A549 (cell line): Measurements from ENCODE around the gene SDHAF1. TPM values are rescaled to one million over a fixed set of nuclear protein-coding genes. Genes with fewer than 3 reads are reported as not detected.

Experiments
- ATAC-seq, 2 experiments: fragments of 200-7000 bp in 1 of 2; fragments of >200 bp in 1 of 2; cut with Nextera tagmentation in 1 of 2; cut with Tn5 transposase in 1 of 2; 3 replicates each; pipeline versions ENCODE4 v1.8.0 to v1.9.1; 2018 to 2020; ENCODE audit warnings: mild to moderate bottlenecking in 1 of 2, moderate library complexity in 1 of 2
- CTCF ChIA-PET: fragments of 300-600 bp; sonication (Branson Sonifier 250); formaldehyde crosslinking; extraction: SDS; loops from one replicate; lab custom pipeline; 2021; ENCODE audit warnings: antibody characterized with exemption, inconsistent platforms; lab: Yijun Ruan, JAX
- POLR2A ChIA-PET: fragments of 350-600 bp; formaldehyde crosslinking; extraction: SDS; loops from one replicate; lab custom pipeline; 2021; ENCODE audit warnings: antibody characterized with exemption, inconsistent platforms; lab: Yijun Ruan, JAX
- DNase-seq, 2 experiments: peaks; one replicate each; pipeline versions ENCODE4 v3.0.0 to v3.0.0-alpha.2; 2011 to 2016; ENCODE audit warnings: low read depth in 1 of 2, low spot score in 1 of 2
- FAIRE-seq: peaks from 2 replicates; lab custom pipeline; 2011; peaks lifted over from hg19 to GRCh38; lab: Jason Lieb, UNC
- H3K27ac ChIP-seq, 2 experiments: fragments of >200 bp; sonication (Bioruptor Twin); formaldehyde crosslinking; 3 replicates each; pipeline ENCODE4 v1.5.1; 2016 to 2017
- H3K4me1 ChIP-seq: fragments of >200 bp; sonication (Bioruptor Twin); formaldehyde crosslinking; 3 replicates; pipeline ENCODE4 v1.6.1; 2016
- H3K4me2 ChIP-seq: fragments of >200 bp; sonication (Bioruptor Twin); formaldehyde crosslinking; 3 replicates; pipeline ENCODE4 v1.6.1; 2016
- H3K4me3 ChIP-seq: fragments of >200 bp; sonication (Bioruptor Twin); formaldehyde crosslinking; 3 replicates; pipeline ENCODE4 v1.5.1; 2016
- H3K9me3 ChIP-seq: fragments of >200 bp; sonication (Bioruptor Twin); formaldehyde crosslinking; 3 replicates; pipeline ENCODE4 v1.6.1; 2016
- CEBPB ChIP-seq, 2 experiments: fragments of >200 bp in 1 of 2; sonication (Bioruptor Twin) in 1 of 2; formaldehyde crosslinking in 1 of 2; IDR thresholded peaks; 2 replicates each; pipeline ENCODE4 v1.6.1; 2012 to 2016
- E2F6 ChIP-seq: IDR thresholded peaks from 2 replicates; pipeline ENCODE4 v1.6.1; 2012; ENCODE audit warnings: low read depth, borderline replicate concordance
- ELK1 ChIP-seq: fragments of 150-350 bp; IDR thresholded peaks from 2 replicates; pipeline ENCODE4 v1.6.1; 2014; ENCODE audit warnings: low read depth, mild to moderate bottlenecking, low read length
- ESRRA ChIP-seq: fragments of 150-350 bp; IDR thresholded peaks from 2 replicates; pipeline ENCODE4 v1.6.1; 2014; ENCODE audit warnings: mild to moderate bottlenecking, low read length, borderline replicate concordance
- FOSL2 ChIP-seq, 2 experiments: fragments of 450-650 bp in 1 of 2; fragments of >200 bp in 1 of 2; sonication (Bioruptor Twin) in 1 of 2; formaldehyde crosslinking; IDR thresholded peaks; 2 replicates each; pipeline versions ENCODE4 v1.5.0 to v1.6.1; 2016 to 2020; ENCODE audit warnings: mild to moderate bottlenecking in 1 of 2, moderate library complexity in 1 of 2
- GATA3 ChIP-seq: IDR thresholded peaks from 2 replicates; pipeline ENCODE4 v1.6.1; 2012; ENCODE audit warnings: borderline replicate concordance
- HMGXB4 ChIP-seq: fragments of 250-450 bp; sonication (Bioruptor Pico); IDR thresholded peaks from 2 replicates; pipeline ENCODE4 v1.5.0; 2021; ENCODE audit warnings: mild to moderate bottlenecking, moderate library complexity, borderline replicate concordance
- HOXA7 ChIP-seq: fragments of 250-450 bp; sonication (Bioruptor Pico); IDR thresholded peaks from 2 replicates; pipeline ENCODE4 v1.5.0; 2020; ENCODE audit warnings: mild to moderate bottlenecking, moderate library complexity
- HOXB5 ChIP-seq: fragments of 250-450 bp; sonication (Bioruptor Pico); IDR thresholded peaks from 2 replicates; pipeline ENCODE4 v1.5.0; 2020; ENCODE audit warnings: mild to moderate bottlenecking, moderate library complexity
- JUNB ChIP-seq: fragments of >200 bp; sonication (Bioruptor Twin); formaldehyde crosslinking; IDR thresholded peaks from 2 replicates; pipeline ENCODE4 v1.6.1; 2016
- KDM1A ChIP-seq: fragments of 200-600 bp; sonication (generic); IDR thresholded peaks from 2 replicates; pipeline ENCODE4 v1.6.1; 2016; ENCODE audit warnings: low read depth, mild to moderate bottlenecking
- NPAS2 ChIP-seq: fragments of 250-450 bp; sonication (Bioruptor Pico); IDR thresholded peaks from 2 replicates; pipeline ENCODE4 v1.8.0; 2022; ENCODE audit warnings: mild to moderate bottlenecking, moderate library complexity, borderline replicate concordance
- PBX3 ChIP-seq: IDR thresholded peaks from 2 replicates; pipeline ENCODE4 v1.6.1; 2012
- PHF8 ChIP-seq: fragments of 200-600 bp; sonication (generic); IDR thresholded peaks from 2 replicates; pipeline ENCODE4 v1.6.1; 2016; ENCODE audit warnings: low read depth, mild to moderate bottlenecking, antibody characterized with exemption, moderate library complexity, borderline replicate concordance
- POLR2A ChIP-seq: IDR thresholded peaks from 2 replicates; pipeline ENCODE4 v1.6.1; 2012; ENCODE audit warnings: mild to moderate bottlenecking, low read length
- RFX5 ChIP-seq: fragments of 450-650 bp; IDR thresholded peaks from 2 replicates; pipeline ENCODE4 v1.7.1; 2014; ENCODE audit warnings: antibody characterized with exemption, mild to moderate bottlenecking, moderate library complexity
- SREBF2 ChIP-seq: fragments of 450-650 bp; IDR thresholded peaks from 2 replicates; pipeline ENCODE4 v1.6.1; 2014; ENCODE audit warnings: mild to moderate bottlenecking, moderate library complexity
- TP53 ChIP-seq: fragments of 250-450 bp; sonication (Bioruptor Pico); IDR thresholded peaks from 2 replicates; pipeline ENCODE4 v1.5.0; 2021; ENCODE audit warnings: mild to moderate bottlenecking, moderate library complexity
- WGBS: methylation state at CpG from one replicate; pipeline ENCODE4 v1.1.6; 2017; ENCODE audit errors: missing lambda C conversion rate; 5-methylcytosine and 5-hydroxymethylcytosine counted together
- polyA plus RNA-seq, 4 experiments: library from polyadenylated mRNA; depleted of rRNA in 3 of 4; stranded (reverse); fragments of >200 nt; fragmentation: RNase III in 1 of 4; extraction: RNeasy Plus Mini Kit Qiagen cat#74134 plus additional on column Dnase treatment in 1 of 4; gene quantifications; 2 replicates in 3 of 4; 3 replicates in 1 of 4; pipeline ENCODE4 v1.2.3, GENCODE V29; 2011 to 2017

The SDHAF1 gene
- polyA plus RNA-seq, 2 of the 4 experiments (the other 2 are of a cell fraction), result 25.3 to 27.1 TPM

- peak; percentile 67; the same call in 1 of the 2 replicates for TF ChIP-seq PHF8
- TF ChIP-seq SREBF2, result no peak
- no peak for TF ChIP-seq GATA3
- TF ChIP-seq PBX3, result peak; percentile 43; the same call in 1 of the 2 replicates
- TF ChIP-seq HOXB5 (CRISPR knock-in tag), result 0 out of 2 replicates have a peak, but pooled peaks have one; percentile 57
- TF ChIP-seq FOSL2 (IDR thresholded peaks at IDR 0.05), result no peak
- no peak for TF ChIP-seq FOSL2 (CRISPR knock-in tag; IDR thresholded peaks at IDR 0.05)
- TF ChIP-seq E2F6, result peak; percentile 84
- TF ChIP-seq HMGXB4, result no peak
- no peak for TF ChIP-seq TP53 (CRISPR knock-in tag)
- TF ChIP-seq KDM1A, result no peak
- peak; percentile 85 for TF ChIP-seq RFX5
Observed at GRCh38 chr19:36014012-36014924, 19.3 kb downstream of the SDHAF1 start, which contains the start of gene ALKBH6 (continued).

- H3K4me3 ChIP-seq, result no peak overlapping the region
- ATAC-seq (no peak), FAIRE-seq (no peak), DNase-seq (no peak)
- H3K4me1 ChIP-seq, result peaks cover 10% of the 10 kb centered on the region
- no peaks in the 10 kb centered on the region for H3K9me3 ChIP-seq
- no peak overlapping the region for H3K27ac ChIP-seq
- TF ChIP-seq RFX5, result no peak
- 0 out of 2 replicates have a peak, but pooled peaks have one; percentile 16 for TF ChIP-seq POLR2A
- TF ChIP-seq CEBPB (IDR thresholded peaks at IDR 0.05), result no peak
- WGBS, result 95% methylated on average over 22 of the region's 22 CpGs
- no peak overlapping the region for H3K4me2 ChIP-seq
- POLR2A ChIA-PET, result no interaction called here
- CTCF ChIA-PET, result interaction anchor here (0.6 to 3.1 kb wide), 3 partner anchors 11 to 42 kb away, joined by 3 to 17 read pairs (median 3); no protein-coding TSS in a partner anchor
Observed at GRCh38 chr19:36019061-36019670, 24.2 kb downstream of the SDHAF1 start.

GRCh38 chr19:36023432-36023831, 28.4 kb downstream of the SDHAF1 start:
- WGBS, result 90% methylated on average over 5 of the region's 5 CpGs
- Histone ChIP-seq H3K4me2 (no peak overlapping the region), H3K4me1 (no peaks in the 10 kb centered on the region), H3K4me3 (no peak overlapping the region), H3K27ac (no peak overlapping the region), H3K9me3 (no peaks in the 10 kb centered on the region)
- POLR2A ChIA-PET, result no interaction called here
- CTCF ChIA-PET, result interaction anchor here (0.9 kb wide), 1 partner anchor 14 kb away, joined by 3 read pairs; no protein-coding TSS in a partner anchor
- DNase-seq (no peak), ATAC-seq (no peak), FAIRE-seq (peak; percentile 36)
- TF ChIP-seq HOXA7 (no peak), PBX3 (no peak), ELK1 (no peak), PHF8 (no peak), SREBF2 (no peak), RFX5 (no peak), JUNB (no peak), ESRRA (no peak), NPAS2 (CRISPR knock-in tag) (no peak)
